Mesenchymal stem cell (in vitro differentiated cells and primary cell): ENCODE results near the gene EIF4E3.

ENCODE experiments used
- DNase-seq: peaks from one replicate; pipeline ENCODE4 v3.0.0-alpha.2; 2013
- H2AFZ ChIP-seq: one replicate; pipeline ENCODE4 v1.6.1; 2013; ENCODE audit warnings: low read depth, mild to moderate bottlenecking, control low read depth, inconsistent platforms, low read length, moderate library complexity
- H2AK5ac ChIP-seq: 2 replicates; pipeline ENCODE4 v1.6.1; 2013; ENCODE audit warnings: low read length, moderate library complexity, mild to moderate bottlenecking, inconsistent platforms; ENCODE audit not compliant: severe bottlenecking
- H2BK120ac ChIP-seq: one replicate; pipeline ENCODE4 v1.6.1; 2013; ENCODE audit warnings: low read depth, mild to moderate bottlenecking, inconsistent platforms, low read length, moderate library complexity
- H2BK12ac ChIP-seq, 2 experiments: one replicate each; pipeline ENCODE4 v1.6.1; 2013; ENCODE audit warnings: inconsistent platforms in 2 of 2, low read length in 2 of 2, mild to moderate bottlenecking in 2 of 2, moderate library complexity in 2 of 2, control low read depth in 1 of 2
- H2BK15ac ChIP-seq: one replicate; pipeline ENCODE4 v1.6.1; 2013; ENCODE audit warnings: mild to moderate bottlenecking, low read depth, inconsistent platforms; ENCODE audit not compliant: poor library complexity, severe bottlenecking
- H2BK5ac ChIP-seq: 2 replicates; pipeline ENCODE4 v1.6.1; 2013; ENCODE audit warnings: low read depth, mild to moderate bottlenecking, low read length, control low read depth, inconsistent platforms; ENCODE audit not compliant: poor library complexity, severe bottlenecking
- H3K14ac ChIP-seq, 2 experiments: one replicate each; pipeline ENCODE4 v1.6.1; 2013; ENCODE audit warnings: inconsistent platforms in 2 of 2, low read length in 2 of 2, control low read depth in 1 of 2, mild to moderate bottlenecking in 1 of 2, moderate library complexity in 1 of 2
- H3K18ac ChIP-seq, 2 experiments: one replicate each; pipeline ENCODE4 v1.6.1; 2013; ENCODE audit warnings: inconsistent platforms in 2 of 2, low read length in 2 of 2, control low read depth in 1 of 2, low read depth in 1 of 2, mild to moderate bottlenecking in 1 of 2
- H3K23ac ChIP-seq, 2 experiments: one replicate each; pipeline ENCODE4 v1.6.1; 2013; ENCODE audit warnings: inconsistent platforms in 2 of 2, low read length in 2 of 2, mild to moderate bottlenecking in 2 of 2, moderate library complexity in 2 of 2, control low read depth in 1 of 2
- H3K27ac ChIP-seq: 2 replicates; pipeline ENCODE4 v1.5.1; 2013; ENCODE audit warnings: mild to moderate bottlenecking, moderate library complexity, low read length, control low read depth, inconsistent platforms; ENCODE audit not compliant: poor library complexity, severe bottlenecking
- H3K27me3 ChIP-seq, 2 experiments: 2 replicates each; pipeline versions ENCODE4 v1.6.1 to v1.7.0; 2013; ENCODE audit warnings: low read length in 2 of 2, mild to moderate bottlenecking in 2 of 2, moderate library complexity in 2 of 2, control low read depth in 1 of 2, inconsistent platforms in 1 of 2; ENCODE audit not compliant: control insufficient read depth in 1 of 2, insufficient read depth in 1 of 2
- H3K36me3 ChIP-seq, 2 experiments: 2 replicates each; pipeline versions ENCODE4 v1.6.1 to v1.7.0; 2013; ENCODE audit warnings: low read length in 2 of 2, control low read depth in 1 of 2, inconsistent platforms in 1 of 2, low read depth in 1 of 2, mild to moderate bottlenecking in 1 of 2; ENCODE audit not compliant: insufficient read depth in 2 of 2, control insufficient read depth in 1 of 2
- H3K4ac ChIP-seq, 2 experiments: one replicate each; pipeline ENCODE4 v1.6.1; 2013; ENCODE audit warnings: inconsistent platforms in 2 of 2, low read length in 2 of 2, mild to moderate bottlenecking in 2 of 2, moderate library complexity in 2 of 2, control low read depth in 1 of 2, low read depth in 1 of 2
- H3K4me1 ChIP-seq: 2 replicates; pipeline ENCODE4 v1.6.1; 2013; ENCODE audit warnings: low read depth, low read length, control low read depth; ENCODE audit not compliant: control insufficient read depth, insufficient read depth
- H3K4me2 ChIP-seq: 2 replicates; pipeline ENCODE4 v1.6.1; 2013; ENCODE audit warnings: low read length, mild to moderate bottlenecking, inconsistent platforms; ENCODE audit not compliant: poor library complexity, severe bottlenecking
- H3K4me3 ChIP-seq, 2 experiments: 2 replicates each; pipeline versions ENCODE4 v1.5.1 to v1.7.0; 2013; ENCODE audit warnings: low read length in 2 of 2, mild to moderate bottlenecking in 2 of 2, control low read depth in 1 of 2, low read depth in 1 of 2; ENCODE audit not compliant: insufficient read depth in 1 of 2
- H3K79me1 ChIP-seq: replicated peaks from 2 replicates; pipeline ENCODE4 v1.6.1; 2013; ENCODE audit warnings: mild to moderate bottlenecking, control low read depth, low read length, inconsistent platforms; ENCODE audit not compliant: poor library complexity, severe bottlenecking
- H3K9ac ChIP-seq: 2 replicates; pipeline ENCODE4 v1.7.0; 2013; ENCODE audit warnings: mild to moderate bottlenecking, low read length, moderate library complexity
- H3K9me3 ChIP-seq: 2 replicates; pipeline ENCODE4 v1.7.0; 2013; ENCODE audit warnings: mild to moderate bottlenecking, low read length; ENCODE audit not compliant: control insufficient read depth
- H4K8ac ChIP-seq: one replicate; pipeline ENCODE4 v1.6.1; 2013; ENCODE audit warnings: inconsistent platforms, mild to moderate bottlenecking, low read length, moderate library complexity
- H4K91ac ChIP-seq: one replicate; pipeline ENCODE4 v1.6.1; 2013; ENCODE audit warnings: mild to moderate bottlenecking, low read length, inconsistent platforms
- WGBS: methylation state at CpG from one replicate; pipeline ENCODE4 v1.1.7; 2013; ENCODE audit warnings: mixed read lengths; 5-methylcytosine and 5-hydroxymethylcytosine counted together

Gene EIF4E3

GRCh38 chr3:71728632-71729342, 3.6 kb upstream of the EIF4E3 start:
- Histone ChIP-seq H2AK5ac (no peak overlapping the region), H3K18ac (no peak overlapping the region), H2BK12ac (peak overlapping the region in 1 of 2 experiments; percentile 61), H2BK120ac (no peak overlapping the region), H3K4me1 (peaks cover 10% of the 10 kb centered on the region), H3K4me2 (no peak overlapping the region), H3K27ac (no peak overlapping the region), H3K9ac (no peak overlapping the region), H2AFZ (no peak overlapping the region), H2BK15ac (no peak overlapping the region), H2BK5ac (no peak overlapping the region), H4K8ac (no peak overlapping the region), H3K79me1 (peaks cover 2% of the 10 kb centered on the region), H3K23ac (no peak overlapping the region), H3K4me3 (no peak overlapping the region), H3K14ac (no peak overlapping the region), H4K91ac (no peak overlapping the region), H3K36me3 (no peaks in the 10 kb centered on the region), H3K9me3 (no peaks in the 10 kb centered on the region), H3K27me3 (peaks cover 7 to 12% of the 10 kb centered on the region in 2 experiments), H3K4ac (no peak overlapping the region)
- peak; percentile 56 for DNase-seq
- WGBS = 18% methylated on average over 2 of the region's 4 CpGs

GRCh38 chr3:71726146-71726545, 944 bp upstream of the EIF4E3 start:
- Histone ChIP-seq H2BK12ac (no peak overlapping the region), H2AK5ac (no peak overlapping the region), H3K27ac (no peak overlapping the region), H3K4me2 (no peak overlapping the region), H4K91ac (no peak overlapping the region), H3K9me3 (no peaks in the 10 kb centered on the region), H3K4ac (no peak overlapping the region), H2BK120ac (no peak overlapping the region), H3K4me1 (peaks cover 10% of the 10 kb centered on the region), H4K8ac (no peak overlapping the region), H2BK15ac (no peak overlapping the region), H3K9ac (no peak overlapping the region), H3K23ac (no peak overlapping the region), H3K4me3 (no peak overlapping the region), H3K27me3 (peaks cover 8 to 16% of the 10 kb centered on the region in 2 experiments), H3K36me3 (no peaks in the 10 kb centered on the region), H3K14ac (no peak overlapping the region), H2AFZ (no peak overlapping the region), H3K79me1 (peaks cover 4% of the 10 kb centered on the region), H3K18ac (no peak overlapping the region), H2BK5ac (no peak overlapping the region)
- WGBS = 89% methylated on average over 8 of the region's 8 CpGs
- no peak for DNase-seq

- WGBS = 2% methylated on average over 38 of the region's 73 CpGs
Observed at GRCh38 chr3:71724584-71725270, 475 bp downstream of the EIF4E3 start.

GRCh38 chr3:71724171-71724453, 1.1 kb downstream of the EIF4E3 start:
- Histone ChIP-seq H2BK120ac (no peak overlapping the region), H3K27ac (no peak overlapping the region), H3K27me3 (peaks cover 8 to 14% of the 10 kb centered on the region in 2 experiments), H3K4me2 (peak overlapping the region; percentile 88), H2AK5ac (no peak overlapping the region), H3K4ac (no peak overlapping the region), H4K91ac (no peak overlapping the region), H3K36me3 (no peaks in the 10 kb centered on the region), H2BK15ac (no peak overlapping the region), H2AFZ (no peak overlapping the region), H3K23ac (no peak overlapping the region), H2BK12ac (no peak overlapping the region), H3K79me1 (peaks cover 4% of the 10 kb centered on the region), H3K4me3 (peak overlapping the region in 1 of 2 experiments; percentile 93), H4K8ac (no peak overlapping the region), H3K9me3 (no peaks in the 10 kb centered on the region), H3K4me1 (peaks cover 10% of the 10 kb centered on the region), H3K18ac (no peak overlapping the region), H3K9ac (peak overlapping the region; percentile 76), H3K14ac (no peak overlapping the region), H2BK5ac (no peak overlapping the region)
- no peak for DNase-seq

More at GRCh38 chr3:71724584-71725270, 475 bp downstream of the EIF4E3 start:
- Histone ChIP-seq H3K27me3 (peaks cover 8 to 16% of the 10 kb centered on the region in 2 experiments), H3K18ac (peak overlapping the region in 1 of 2 experiments; percentile 74), H4K8ac (peak overlapping the region; percentile 70), H3K4me3 (peak overlapping the region; percentile 82 to 93), H3K79me1 (peaks cover 4% of the 10 kb centered on the region), H2AK5ac (no peak overlapping the region), H3K36me3 (no peaks in the 10 kb centered on the region), H2BK5ac (no peak overlapping the region), H2AFZ (peak overlapping the region; percentile 96), H3K9me3 (no peaks in the 10 kb centered on the region), H4K91ac (no peak overlapping the region), H3K14ac (peak overlapping the region in 1 of 2 experiments; percentile 88), H3K9ac (peak overlapping the region; percentile 76), H3K4me1 (peaks cover 10% of the 10 kb centered on the region), H3K4ac (no peak overlapping the region), H3K4me2 (peak overlapping the region; percentile 88), H3K27ac (no peak overlapping the region), H2BK120ac (no peak overlapping the region), H2BK15ac (no peak overlapping the region), H2BK12ac (peak overlapping the region in 1 of 2 experiments; percentile 56), H3K23ac (peak overlapping the region in 1 of 2 experiments; percentile 97)
- DNase-seq = peak; percentile 25
